Measurements from ENCODE around the gene MASP2.
"Not testable (repeated sequence)": the region's sequence is repeated elsewhere in the genome, so short reads cannot be mapped to it uniquely, and the experiment has no call there.

Gene MASP2

GRCh38 chr1:11054181-11054580 is 7.1 kb upstream of the MASP2 start:
- DNase-seq (ENCODE audit: low read depth in 1 of 2, low spot score in 1 of 2): no peak
- in situ Hi-C loops (cut with HindIII; ENCODE audit: low pct_unique_long_range_greater_than_20kb, low sequenced_read_pairs): no loop called here

DNA sequence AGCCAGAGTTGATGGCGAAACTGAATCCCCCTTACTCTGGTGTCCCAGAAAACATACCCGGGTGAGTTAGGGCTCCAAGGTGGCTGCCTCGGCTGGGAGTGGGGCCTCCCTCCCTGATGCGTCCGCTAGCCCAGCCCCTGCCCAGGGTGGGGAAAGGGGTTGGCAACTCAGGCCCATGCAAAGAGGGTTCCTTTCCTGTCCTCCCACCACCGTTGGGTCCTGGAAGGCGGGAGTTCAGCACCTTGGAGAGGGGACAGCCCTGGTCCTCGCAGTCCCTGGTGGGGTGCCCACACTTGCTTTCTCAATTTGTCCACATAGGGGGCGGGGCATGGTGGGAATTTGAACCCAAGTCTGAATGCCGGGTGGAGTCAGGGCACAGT is 6.7 kb upstream of the MASP2 start:
- in situ Hi-C loops (cut with HindIII; ENCODE audit: low pct_unique_long_range_greater_than_20kb, low sequenced_read_pairs): no loop called here
- DNase-seq (ENCODE audit: low read depth in 1 of 2, low spot score in 1 of 2): peak in 1 of 2 experiments; percentile 41
- no peak for TF ChIP-seq JUND (IDR thresholded peaks at IDR 0.05; ENCODE audit: low read depth)

More at GRCh38 chr1:11054181-11054580, 7.1 kb upstream of the MASP2 start:
- no peak for TF ChIP-seq JUND (IDR thresholded peaks at IDR 0.05; ENCODE audit: low read depth)

- TF ChIP-seq JUND (IDR thresholded peaks at IDR 0.05; ENCODE audit: low read depth): no peak
Observed at GRCh38 chr1:11052839-11053757, 6.1 kb upstream of the MASP2 start.

DNA sequence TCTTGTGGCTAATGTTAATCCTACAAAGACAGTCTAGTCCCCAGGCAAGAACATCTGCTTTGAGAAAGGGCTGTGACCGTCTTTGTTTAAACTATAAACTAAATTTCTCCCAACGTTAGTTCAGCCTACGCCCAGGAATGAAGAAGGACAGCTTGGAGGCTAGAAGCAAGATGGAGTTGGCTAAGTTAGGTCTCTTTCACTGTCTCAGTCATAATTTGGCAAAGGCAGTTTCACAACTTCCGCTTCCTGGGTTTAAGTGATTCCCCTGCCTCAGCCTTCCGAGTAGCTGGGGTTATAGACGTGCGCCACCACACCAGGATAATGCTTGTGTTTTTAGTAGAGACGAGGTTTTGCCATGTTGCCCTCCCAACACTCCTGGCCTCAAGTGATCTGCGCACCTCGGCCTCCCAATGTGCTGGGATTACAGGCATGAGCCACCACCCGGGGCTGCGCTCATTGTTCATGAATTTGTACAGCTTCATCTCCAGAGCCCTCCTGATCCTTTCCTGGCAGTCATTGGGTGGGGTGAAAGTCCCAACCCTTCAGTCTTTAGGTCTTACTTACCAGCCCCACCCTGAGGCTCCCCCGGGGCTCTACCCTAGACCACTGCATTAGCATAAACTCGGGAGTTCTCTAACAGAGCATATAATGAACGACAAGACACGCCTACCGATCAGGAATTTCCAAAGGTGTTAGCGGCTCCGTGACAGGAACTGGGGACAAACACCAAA is 4.9 kb upstream of the MASP2 start:
- DNase-seq (ENCODE audit: low read depth in 1 of 2, low spot score in 1 of 2): no peak
- in situ Hi-C loops (cut with HindIII; ENCODE audit: low pct_unique_long_range_greater_than_20kb, low sequenced_read_pairs): no loop called here
- TF ChIP-seq JUND (IDR thresholded peaks at IDR 0.05; ENCODE audit: low read depth): no peak

More at GRCh38 chr1:11052839-11053757, 6.1 kb upstream of the MASP2 start:
- no peak for DNase-seq (ENCODE audit: low read depth in 1 of 2, low spot score in 1 of 2)
- in situ Hi-C loops (cut with HindIII; ENCODE audit: low pct_unique_long_range_greater_than_20kb, low sequenced_read_pairs): no loop called here

- DNase-seq (ENCODE audit: low read depth in 1 of 2, low spot score in 1 of 2); in situ Hi-C loops (cut with HindIII; ENCODE audit: low pct_unique_long_range_greater_than_20kb, low sequenced_read_pairs): not testable (repeated sequence)
Observed at GRCh38 chr1:11051121-11051520, 4.1 kb upstream of the MASP2 start.

DNA sequence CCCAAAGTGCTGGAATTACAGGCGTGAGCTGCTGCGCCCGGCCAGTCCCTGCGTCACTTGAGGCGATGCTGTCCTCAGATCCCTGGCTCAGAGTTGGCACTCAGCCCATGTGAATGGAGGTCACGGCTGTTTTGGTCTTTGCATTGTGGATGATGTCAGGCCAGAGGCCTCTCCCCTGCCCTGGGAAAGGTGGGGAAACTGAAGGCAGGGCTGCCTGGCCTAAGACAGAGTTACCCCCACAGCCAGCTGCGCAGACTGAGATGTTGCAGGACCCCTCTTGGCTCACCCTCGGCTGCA is 821 bp downstream of the MASP2 start:
- in situ Hi-C loops (cut with HindIII; ENCODE audit: low pct_unique_long_range_greater_than_20kb, low sequenced_read_pairs): no loop called here

DNA sequence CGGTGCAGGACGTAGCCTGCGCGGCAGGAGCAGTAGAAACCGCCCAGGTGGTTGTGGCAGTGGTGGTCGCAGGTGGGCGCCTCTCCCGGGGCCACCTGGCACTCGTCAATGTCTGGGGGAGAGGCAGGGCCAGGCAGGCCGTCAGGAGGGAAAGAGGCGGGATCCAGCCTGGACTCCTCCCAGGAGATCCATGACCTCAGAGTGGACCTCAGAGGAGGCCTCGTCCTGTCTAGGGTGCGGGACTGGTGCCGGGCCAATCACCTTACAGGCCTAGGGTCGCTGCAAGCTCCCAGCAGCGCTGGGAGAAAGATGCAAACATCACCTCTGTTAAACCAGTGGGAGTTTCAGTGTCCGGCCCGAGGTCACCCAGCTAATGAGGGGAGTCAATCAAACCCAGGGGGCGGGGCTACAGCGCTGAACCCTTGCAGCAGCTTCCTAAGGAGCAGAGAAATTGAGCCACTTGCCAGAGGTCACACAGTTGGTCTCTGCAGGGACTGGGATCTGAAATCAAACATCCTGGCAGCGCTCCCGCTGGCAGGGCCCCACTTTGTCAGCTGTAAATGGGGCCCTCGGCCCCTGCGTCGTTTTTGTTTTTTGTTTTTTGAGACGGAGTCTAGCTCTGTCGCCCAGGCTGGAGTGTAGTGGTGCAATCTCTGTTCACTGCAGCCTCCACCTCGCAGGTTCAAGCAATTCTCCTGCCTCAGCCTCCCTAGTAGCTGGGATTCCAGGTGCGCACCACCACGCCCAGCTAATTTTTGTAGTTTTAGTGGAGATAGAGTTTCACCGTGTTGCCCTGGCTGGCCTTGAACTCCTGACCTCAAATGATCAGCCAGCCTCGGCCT is 1.4 kb downstream of the MASP2 start:
- in situ Hi-C loops (cut with HindIII; ENCODE audit: low pct_unique_long_range_greater_than_20kb, low sequenced_read_pairs): no loop called here
- no peak for TF ChIP-seq JUND (IDR thresholded peaks at IDR 0.05; ENCODE audit: low read depth)
- no peak for DNase-seq (ENCODE audit: low read depth in 1 of 2, low spot score in 1 of 2)

More for the DNA sequence above, 821 bp downstream of the MASP2 start:
- no peak for TF ChIP-seq JUND (IDR thresholded peaks at IDR 0.05; ENCODE audit: low read depth)
- no peak for DNase-seq (ENCODE audit: low read depth in 1 of 2, low spot score in 1 of 2)

DNA sequence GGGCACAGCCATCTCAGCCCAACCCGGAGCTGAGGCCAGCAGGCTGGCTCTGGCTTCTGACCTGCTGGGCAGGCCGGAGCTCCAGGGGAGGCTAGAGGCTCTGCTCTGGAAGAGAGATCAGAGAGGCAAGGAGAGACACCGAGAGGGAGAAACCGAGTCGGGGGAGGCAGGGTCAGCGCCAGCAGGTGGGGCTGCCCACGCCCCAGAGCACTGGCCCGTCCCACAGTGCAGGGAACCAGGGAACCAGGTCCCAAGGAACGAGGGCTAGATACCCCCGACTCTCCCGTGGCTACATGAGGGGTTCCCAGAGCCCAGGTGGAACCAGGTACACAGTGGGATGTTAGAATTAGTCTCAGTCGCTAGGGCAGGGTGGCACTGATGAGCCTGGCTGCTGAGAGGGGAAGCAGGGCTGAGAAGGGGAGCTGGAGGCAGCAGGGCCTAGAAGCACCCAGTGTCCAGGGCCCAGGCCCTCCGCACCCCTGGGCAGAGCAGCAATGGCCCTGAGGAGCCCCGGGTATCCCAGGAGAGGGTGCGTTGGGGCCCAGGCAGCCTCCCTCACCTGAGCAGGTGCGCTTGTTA is 2.1 kb downstream of the MASP2 start:
- in situ Hi-C loops (cut with HindIII; ENCODE audit: low pct_unique_long_range_greater_than_20kb, low sequenced_read_pairs): no loop called here
- TF ChIP-seq JUND (IDR thresholded peaks at IDR 0.05; ENCODE audit: low read depth): no peak
- no peak for DNase-seq (ENCODE audit: low read depth in 1 of 2, low spot score in 1 of 2)

DNA sequence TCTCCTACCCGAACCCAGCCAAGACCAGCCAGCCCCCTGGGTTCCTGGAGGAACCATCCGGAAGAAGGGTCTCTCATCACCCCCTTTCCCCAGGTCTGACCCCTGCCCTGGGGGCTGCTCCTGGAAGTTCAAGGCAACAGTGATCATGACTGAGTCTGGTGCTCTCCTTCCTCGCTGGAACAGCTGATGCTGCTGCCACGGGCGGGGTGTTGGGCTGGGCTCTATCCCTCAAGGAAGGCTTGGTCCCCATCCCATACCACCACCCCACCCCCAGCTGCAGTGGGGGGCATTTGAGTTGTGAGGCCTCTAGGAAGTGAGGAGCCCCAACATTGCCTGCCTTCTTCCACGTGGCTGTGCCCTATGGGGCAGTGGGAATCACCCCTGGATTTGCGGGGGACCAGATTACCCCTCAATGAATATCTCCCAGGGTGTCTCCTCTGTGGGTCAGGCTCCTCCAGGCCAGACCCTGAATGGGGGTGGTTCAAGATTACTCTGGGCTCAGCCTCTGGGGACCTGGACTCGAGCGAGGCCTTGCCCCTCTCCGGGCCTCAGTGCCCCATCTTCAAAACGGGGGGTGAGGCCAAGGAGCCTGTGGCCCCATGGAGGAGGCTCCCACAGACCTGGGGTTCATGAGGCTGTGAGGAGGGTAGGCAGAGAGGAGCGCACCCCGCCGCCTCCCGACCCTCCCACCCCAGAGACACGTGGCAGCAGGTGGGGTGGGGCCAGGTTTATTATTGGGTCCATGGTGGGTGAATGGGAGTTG is 2.8 kb downstream of the MASP2 start:
- DNase-seq (ENCODE audit: low read depth in 1 of 2, low spot score in 1 of 2): no peak
- no peak for TF ChIP-seq JUND (IDR thresholded peaks at IDR 0.05; ENCODE audit: low read depth)
- in situ Hi-C loops (cut with HindIII; ENCODE audit: low pct_unique_long_range_greater_than_20kb, low sequenced_read_pairs): no loop called here

GRCh38 chr1:11042995-11043874 is 3.8 kb downstream of the MASP2 start:
- no peak for DNase-seq (ENCODE audit: low read depth in 1 of 2, low spot score in 1 of 2)
- in situ Hi-C loops (cut with HindIII; ENCODE audit: low pct_unique_long_range_greater_than_20kb, low sequenced_read_pairs): no loop called here
- no peak for TF ChIP-seq JUND (IDR thresholded peaks at IDR 0.05; ENCODE audit: low read depth)

GRCh38 chr1:11042065-11042464 is 5.0 kb downstream of the MASP2 start:
- in situ Hi-C loops (cut with HindIII; ENCODE audit: low pct_unique_long_range_greater_than_20kb, low sequenced_read_pairs): no loop called here
- no peak for DNase-seq (ENCODE audit: low read depth in 1 of 2, low spot score in 1 of 2)
- no peak for TF ChIP-seq JUND (IDR thresholded peaks at IDR 0.05; ENCODE audit: low read depth)
